HG02870 (cell line): ENCODE data around the gene ADIPOR2.
"Not testable (repeated sequence)": the region's sequence is repeated elsewhere in the genome, so short reads cannot be mapped to it uniquely, and the experiment has no call there.

Experiments
- ATAC-seq: cut with Tn5 transposase; IDR thresholded peaks from one replicate; pipeline ENCODE4 v1.9.1; 2021; ENCODE audit warnings: mild to moderate bottlenecking, moderate library complexity; ENCODE audit not compliant: unreplicated experiment

The ADIPOR2 gene

DNA sequence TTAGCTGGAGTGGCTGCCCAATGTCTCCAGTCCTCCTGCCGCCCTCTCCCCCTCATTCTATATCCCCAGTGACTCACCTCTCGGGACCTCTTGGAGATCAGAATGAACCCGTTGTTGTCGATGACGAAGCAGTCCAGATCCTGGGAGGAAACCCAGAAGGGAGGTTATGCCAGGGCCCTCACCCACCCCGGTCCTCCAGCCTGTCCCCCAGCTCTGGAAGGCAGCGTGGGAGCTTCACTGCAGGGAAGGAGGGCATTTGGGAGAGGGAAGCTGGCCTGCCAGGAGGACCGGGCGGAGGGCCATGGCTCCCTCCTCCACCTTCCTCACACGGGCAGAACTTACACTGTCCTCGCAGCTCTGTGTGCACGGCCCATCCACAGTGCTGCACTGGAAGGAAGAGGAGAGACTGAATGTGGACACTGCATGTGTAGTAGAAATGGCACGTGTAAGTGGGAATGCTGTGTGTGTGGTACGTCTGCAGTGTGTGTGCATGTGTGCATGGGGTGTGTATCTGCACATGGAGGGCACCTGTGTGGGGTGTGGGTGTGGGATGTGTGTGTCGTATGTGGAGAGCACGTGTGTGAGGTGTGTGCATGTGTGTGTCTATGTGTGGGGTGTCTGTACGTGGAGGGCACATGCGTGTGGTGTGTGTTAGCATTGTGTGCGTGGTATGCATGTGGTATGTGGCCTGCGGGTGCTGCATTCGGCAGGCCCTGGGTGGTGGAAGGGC lies 119.5 kb downstream of the ADIPOR2 start:
- ATAC-seq: no peak

DNA sequence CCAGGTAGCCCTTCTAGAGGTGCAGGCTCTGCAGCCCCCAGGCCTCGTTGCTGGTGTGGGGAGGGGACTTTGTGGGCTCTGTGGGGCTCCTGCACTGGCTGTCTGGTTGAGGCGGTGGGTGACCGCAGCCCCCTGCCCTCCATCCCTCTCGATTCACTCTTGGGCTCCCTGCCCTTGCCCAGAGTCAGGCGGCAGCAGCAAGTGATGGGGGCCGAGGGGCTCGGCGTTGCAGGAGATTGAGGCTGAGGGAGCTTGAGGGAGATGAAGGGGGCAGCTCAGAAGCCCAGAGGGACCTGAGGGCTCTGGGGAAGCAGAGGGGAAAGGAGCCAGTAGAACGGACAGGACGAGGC lies 120.0 kb downstream of the ADIPOR2 start:
- no peak for ATAC-seq

DNA sequence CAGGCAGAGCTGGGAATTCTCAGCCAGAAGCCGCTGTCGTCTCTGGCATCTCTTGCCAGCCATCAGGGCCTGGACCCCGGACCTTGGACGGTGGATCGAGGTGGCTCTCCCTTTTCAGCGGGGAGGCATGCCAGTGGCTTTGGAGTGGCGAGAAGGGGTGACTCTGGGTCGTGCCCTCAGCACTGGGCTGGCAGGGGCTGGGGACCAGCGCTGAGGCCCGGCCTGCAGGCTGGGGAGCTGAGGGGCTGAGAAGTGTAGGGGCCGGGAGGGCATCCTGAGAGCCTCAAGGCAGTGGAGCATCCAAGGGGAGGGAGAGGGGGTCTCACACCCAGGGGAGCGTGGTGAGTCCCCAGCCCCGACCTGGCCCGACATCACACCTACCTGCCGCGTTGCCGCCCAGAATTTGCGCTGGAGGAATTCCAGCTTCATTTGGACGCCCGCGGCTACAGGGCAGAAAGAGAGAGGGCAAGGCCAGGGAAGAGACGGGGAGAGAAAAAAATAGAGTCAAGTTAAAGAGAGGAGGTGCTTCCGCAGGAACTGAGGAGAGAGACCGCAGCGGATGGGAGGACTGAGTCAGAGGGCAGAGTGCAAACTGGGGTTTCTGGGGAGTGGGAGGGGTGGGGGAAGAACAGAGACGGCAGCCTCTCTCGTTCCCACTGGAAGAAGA lies 120.5 kb downstream of the ADIPOR2 start:
- ATAC-seq: no peak

GRCh38 chr12:1811948-1812291 lies 121.0 kb downstream of the ADIPOR2 start:
- ATAC-seq: no peak

GRCh38 chr12:1812650-1813302 lies 121.9 kb downstream of the ADIPOR2 start:
- ATAC-seq: no peak

GRCh38 chr12:1814266-1814665 lies 123.4 kb downstream of the ADIPOR2 start:
- no peak for ATAC-seq

GRCh38 chr12:1815108-1815507 lies 124.2 kb downstream of the ADIPOR2 start:
- no peak for ATAC-seq

DNA sequence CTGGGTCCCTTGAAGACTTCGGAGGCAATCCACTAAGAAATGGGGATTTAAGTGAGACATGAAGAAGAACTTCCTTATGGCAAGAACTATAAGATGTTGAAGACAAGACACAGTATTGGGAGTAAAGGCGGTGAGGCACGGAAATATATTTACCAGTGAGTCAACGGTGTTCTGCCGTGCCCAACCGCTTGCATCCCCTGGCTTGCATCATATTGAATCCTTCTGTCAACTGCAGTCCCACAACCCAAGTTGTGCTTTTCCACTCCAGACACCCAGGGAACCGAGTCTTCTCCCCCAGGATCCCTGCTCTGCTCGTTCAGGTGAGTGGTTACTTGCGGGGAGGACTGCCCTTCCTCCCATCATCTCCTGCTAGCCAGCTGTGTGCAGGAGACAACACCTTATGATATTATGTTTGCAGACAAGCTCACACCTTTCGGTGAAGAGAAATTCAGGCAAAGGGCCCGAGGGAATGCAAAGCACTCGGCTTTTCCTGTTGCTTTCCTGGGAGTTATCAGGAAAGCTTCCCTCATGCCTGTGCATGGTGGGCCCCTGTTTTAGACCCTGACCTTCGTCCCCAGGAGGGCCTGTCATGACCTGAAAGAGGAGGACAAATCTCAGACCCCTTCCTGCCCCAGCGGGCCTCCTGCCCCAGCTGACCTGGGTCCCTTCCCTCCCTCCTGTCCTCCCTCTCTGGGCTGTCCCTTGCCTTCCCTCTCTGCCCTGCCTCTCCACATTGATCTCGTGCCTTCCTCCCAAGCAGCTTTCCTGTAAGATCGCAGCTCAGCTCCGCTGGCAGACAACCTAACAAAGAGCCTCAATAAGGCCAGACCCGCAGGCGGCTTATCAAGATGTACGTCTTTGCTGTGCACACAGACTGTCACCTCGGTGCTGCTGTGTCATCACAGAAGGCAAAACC lies 125.2 kb downstream of the ADIPOR2 start:
- no peak for ATAC-seq

DNA sequence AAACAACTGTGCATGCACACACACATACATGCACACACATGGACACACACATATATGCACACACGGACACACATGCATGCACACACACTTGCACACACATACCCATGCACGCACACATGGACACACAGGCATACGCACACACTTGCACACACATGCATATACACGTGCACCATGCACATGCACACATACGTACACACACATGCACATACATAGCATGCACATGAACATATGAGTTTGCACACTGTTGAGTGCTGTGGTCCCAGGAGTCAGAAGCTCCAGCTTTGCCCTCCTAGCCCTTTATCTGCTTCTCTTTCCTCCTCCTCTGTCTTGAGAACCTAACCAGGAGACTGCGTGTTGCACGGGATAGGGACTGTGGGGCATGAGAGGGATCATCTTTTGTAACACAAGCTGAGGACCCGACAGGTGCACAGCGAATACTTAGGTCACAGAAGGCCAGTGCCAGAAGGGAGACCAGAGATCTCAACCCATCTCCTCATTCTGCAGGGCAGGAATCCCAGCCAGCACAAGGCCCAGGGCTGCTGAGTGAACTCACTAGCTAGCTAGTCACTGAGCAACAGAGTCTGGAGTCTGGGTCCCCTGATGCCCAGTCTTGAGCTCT lies 126.0 kb downstream of the ADIPOR2 start:
- no peak for ATAC-seq

- not testable (repeated sequence) for ATAC-seq
These were observed 127.1 kb downstream of the ADIPOR2 start for GRCh38 chr12:1817928-1818327.

GRCh38 chr12:1819050-1819449 lies 128.2 kb downstream of the ADIPOR2 start:
- no peak for ATAC-seq

- no peak for ATAC-seq
These were observed 128.7 kb downstream of the ADIPOR2 start for GRCh38 chr12:1819571-1819970.

DNA sequence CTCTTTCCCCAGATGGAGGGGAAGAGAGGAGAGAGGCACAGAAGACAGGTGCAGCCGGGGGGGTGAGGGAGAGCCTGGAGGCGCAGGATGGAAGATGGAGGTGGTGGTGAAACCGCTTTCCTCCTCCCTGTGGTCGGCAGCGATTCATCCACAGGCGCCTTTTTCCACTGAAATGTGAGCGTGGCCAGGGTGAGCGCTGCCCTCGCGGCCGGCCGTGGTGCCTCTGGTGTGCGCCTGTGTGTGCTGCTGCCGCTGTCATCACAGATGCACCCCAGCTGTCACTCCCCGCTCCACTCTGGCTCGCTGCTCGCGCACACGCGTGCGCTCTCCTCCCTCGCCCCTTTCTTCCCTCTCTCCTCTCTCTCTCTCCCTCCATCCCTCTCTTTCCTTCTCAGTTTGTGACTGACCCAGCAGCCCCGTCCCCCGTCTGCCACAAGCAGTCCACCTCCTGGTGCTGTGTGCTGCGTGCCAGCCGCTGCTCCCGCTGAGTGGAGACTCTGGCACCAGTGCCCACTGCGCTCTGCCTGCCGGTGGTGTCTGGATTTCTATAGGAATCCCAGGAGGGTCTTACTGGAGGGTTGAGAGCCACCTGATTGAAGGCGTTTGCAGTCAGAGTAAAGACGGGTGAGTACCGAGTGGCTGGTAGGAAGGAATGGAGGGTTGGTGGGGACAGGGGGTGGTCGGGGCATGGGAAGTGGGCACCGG lies 129.5 kb downstream of the ADIPOR2 start, which contains the start of gene LRTM2:
TSS of gene LRTM2 (plus strand) at position 375 of the 705 bp plus-strand sequence. CDS start 7,584 bp downstream, outside the sequence.
- no peak for ATAC-seq

- ATAC-seq: no peak
These were observed 130.0 kb downstream of the ADIPOR2 start for GRCh38 chr12:1820896-1821291.

DNA sequence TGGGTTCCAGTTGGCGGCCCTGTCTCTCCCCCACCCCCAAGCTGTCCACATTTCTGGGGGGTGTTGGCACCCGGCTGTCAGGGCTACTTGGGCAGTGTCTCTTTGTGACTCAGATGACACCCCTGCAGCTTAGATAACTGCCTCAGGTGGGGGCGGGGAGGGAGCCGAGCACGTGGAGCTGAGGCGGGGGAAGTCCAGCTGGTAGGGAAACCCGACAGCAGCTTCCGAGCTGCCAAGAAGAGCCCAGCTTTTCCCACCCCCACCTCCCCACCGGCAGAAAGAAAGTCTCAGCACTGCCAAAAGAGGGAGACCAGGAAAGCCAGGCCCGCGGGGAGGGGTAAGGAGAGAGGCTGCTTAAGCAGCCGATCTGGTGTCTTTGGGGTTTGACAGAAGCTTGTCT lies 130.9 kb downstream of the ADIPOR2 start:
- no peak for ATAC-seq

- no peak for ATAC-seq
These were observed 131.8 kb downstream of the ADIPOR2 start for GRCh38 chr12:1822699-1823098.

GRCh38 chr12:1823237-1823636 lies 132.4 kb downstream of the ADIPOR2 start:
- ATAC-seq: no peak

DNA sequence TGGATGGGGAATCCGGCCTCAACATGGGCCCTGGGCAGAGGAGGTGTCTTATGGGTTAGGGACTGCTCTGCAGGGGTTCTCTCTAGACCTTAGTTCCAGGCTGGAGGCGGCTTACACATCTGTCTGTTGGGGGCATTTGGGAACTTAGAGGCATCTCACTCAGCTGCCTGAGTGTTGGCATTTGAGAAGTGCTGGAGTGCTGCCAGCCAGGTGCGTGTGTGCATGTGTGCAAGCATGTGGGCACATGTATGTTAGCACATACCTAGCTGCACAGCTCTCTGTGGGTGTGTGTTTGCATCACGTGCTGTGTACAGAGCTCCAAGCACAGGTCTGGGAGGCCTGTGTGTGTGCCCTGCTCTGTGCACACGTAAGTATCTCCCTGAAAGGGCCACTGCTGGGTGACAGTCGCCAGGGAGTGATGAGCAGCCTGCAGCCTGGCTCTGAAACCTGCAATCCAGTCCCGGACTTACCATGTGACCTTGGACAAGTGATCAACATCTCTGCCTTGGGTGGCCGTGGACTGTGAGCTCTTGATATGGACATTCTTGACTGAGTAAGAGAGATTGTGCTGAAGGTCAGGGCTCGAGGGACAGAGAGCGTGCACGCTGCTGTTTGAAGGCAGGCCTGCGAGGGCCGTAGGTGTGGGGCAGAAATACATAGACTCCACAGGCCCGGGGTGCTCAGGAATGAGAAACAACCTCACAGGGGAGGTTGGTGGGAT lies 134.7 kb downstream of the ADIPOR2 start:
- ATAC-seq: no peak

GRCh38 chr12:1826401-1826800 lies 135.5 kb downstream of the ADIPOR2 start:
- no peak for ATAC-seq
